Right cardiac atrium (tissue), 5 donors: ENCODE data around the gene STARD3. TPM values are rescaled to one million over a fixed set of nuclear protein-coding genes. Genes with fewer than 3 reads are reported as not detected.
A peak's percentile ranks its signal among the peaks of the same experiment; 100 is the strongest.
"Not testable (repeated sequence)": the region's sequence is repeated elsewhere in the genome, so short reads cannot be mapped to it uniquely, and the experiment has no call there.

Source experiments
- ATAC-seq, 2 donors: fragments of 200-7000 bp; cut with Tn5 transposase; one replicate each; pipeline versions ENCODE4 v1.8.0 to v1.9.1; 2020; ENCODE audit warnings: moderate library complexity in 2 of 2, mild to moderate bottlenecking in 1 of 2
- DNase-seq, 3 donors: peaks; one replicate each; pipeline ENCODE4 v3.0.0-alpha.2; 2020
- H3K27ac ChIP-seq: one replicate; pipeline ENCODE4 v1.5.1; 2013; ENCODE audit warnings: mild to moderate bottlenecking, low read length, control low read depth, moderate library complexity
- H3K27me3 ChIP-seq: one replicate; pipeline ENCODE4 v1.6.1; 2013; ENCODE audit not compliant: control insufficient read depth, insufficient read depth
- H3K4me1 ChIP-seq: one replicate; pipeline ENCODE4 v1.6.1; 2013; ENCODE audit warnings: low read length; ENCODE audit not compliant: control insufficient read depth, insufficient read depth
- H3K4me3 ChIP-seq: one replicate; pipeline ENCODE4 v1.5.1; 2013; ENCODE audit warnings: low read length, control low read depth
- H3K9me3 ChIP-seq: one replicate; pipeline ENCODE4 v1.6.1; 2013; ENCODE audit warnings: low read length; ENCODE audit not compliant: control insufficient read depth
- WGBS: extraction: QIAGEN DNeasy Blood & Tissue Kit; methylation state at CpG from one replicate; pipeline ENCODE4 v1.1.7; 2013; 5-methylcytosine and 5-hydroxymethylcytosine counted together
- intact Hi-C, 4 donors: fragments of 100-400 bp; cut with DNase I; formaldehyde crosslinking; loops; one replicate each; pipeline versions ENCODE4 v1.11.0 to v1.14.0; 2022 to 2023
- long read RNA-seq, 4 donors: library from polyadenylated mRNA; unstranded; transcript quantifications; one replicate each; pipeline ENCODE4 v2.0.0, GENCODE V29; 2020 to 2021
- polyA plus RNA-seq: library from polyadenylated mRNA; stranded (reverse); fragments of 200-250 nt; gene quantifications from one replicate; pipeline ENCODE4 v1.2.3, GENCODE V29; 2013
- total RNA-seq, 4 donors: library from RNA; stranded (reverse); fragmentation: NEBNext Ultra II Directional; extraction: Animal tissue kit (Norgen Biotek cat#: 25700); gene quantifications; one replicate each; pipeline ENCODE4 v1.2.1, GENCODE V29; 2021
- donor health status: healthy with polysubstance abuse.
- donor health status: DM: no; HTN: yes; CAD: no.
- donor health status: DM: no; HTN: no; CAD: no.
- donor health status: DM: no; HTN: yes; CAD: no; lungs with severe emphysema.
- donor health status: DM: yes; HTN: yes; CAD: no.

Gene STARD3
- total RNA-seq (10 to 100 TPM; 19.2 to 26.2 (median 22.9) TPM), polyA plus RNA-seq (22.7 TPM)
- long read RNA-seq, donor 1, transcript STARD3-201 (15 exons, 2,132 nt), result major isoform, 40 of 86 reads
- long read RNA-seq, donor 1, partial matches to known transcripts, result 18 of 86 reads
- long read RNA-seq, donor 1, other reads (novel, unspliced or antisense), result 28 of 86 reads
- long read RNA-seq, donor 2, transcript STARD3-201 (15 exons, 2,132 nt), result major isoform, 12 of 21 reads
- long read RNA-seq, donor 2, partial matches to known transcripts, result 0 of 21 reads
- long read RNA-seq, donor 2, other reads (novel, unspliced or antisense), result 8 of 21 reads
- long read RNA-seq, donor 3, transcript STARD3-201 (15 exons, 2,132 nt), result major isoform, 135 of 222 reads
- long read RNA-seq, donor 3, transcript STARD3-202 (14 exons, 1,949 nt), result minor isoform, 5 of 222 reads
- long read RNA-seq, donor 3, partial matches to known transcripts, result 34 of 222 reads
- long read RNA-seq, donor 3, other reads (novel, unspliced or antisense), result 47 of 222 reads
- long read RNA-seq, donor 4, transcript STARD3-201 (15 exons, 2,132 nt), result major isoform, 15 of 25 reads
- long read RNA-seq, donor 4, partial matches to known transcripts, result 4 of 25 reads
- long read RNA-seq, donor 4, other reads (novel, unspliced or antisense), result 6 of 25 reads

- peaks cover 16% of the 10 kb centered on the region for H3K4me1 ChIP-seq
- ATAC-seq, result peak; percentile 94 to 96
- peak within 1 kb of the TSS; percentile 70 for H3K4me3 ChIP-seq
- intact Hi-C loops, result no loop called here
- H3K9me3 ChIP-seq, result no peaks in the 10 kb centered on the region
- H3K27ac ChIP-seq, result peak within 1 kb of the TSS; percentile 80
- DNase-seq, result peak; percentile 94 to 97 (median 97)
- under 1% methylated on average over 69 of the region's 69 CpGs for WGBS
- no peaks in the 10 kb centered on the region for H3K27me3 ChIP-seq
These were observed at the start of gene STARD3 for GRCh38 chr17:39636927-39637736. TSS of gene STARD3 (plus strand) at chr17:39637144. CDS start at chr17:39653532, 16,388 bp downstream.

GRCh38 chr17:39590180-39590579 lies 46.8 kb upstream of the STARD3 start:
- H3K27me3 ChIP-seq, H3K9me3 ChIP-seq, H3K27ac ChIP-seq, H3K4me3 ChIP-seq, intact Hi-C loops, DNase-seq, H3K4me1 ChIP-seq, ATAC-seq: not testable (repeated sequence)
- 59% methylated on average over 2 of the region's 2 CpGs for WGBS

- intact Hi-C loops, result no loop called here
- 4% methylated on average over 22 of the region's 22 CpGs for WGBS
- Histone ChIP-seq H3K9me3 (no peaks in the 10 kb centered on the region), H3K27ac (no peak overlapping the region), H3K27me3 (no peaks in the 10 kb centered on the region), H3K4me1 (no peaks in the 10 kb centered on the region), H3K4me3 (no peak overlapping the region)
- DNase-seq (no peak), ATAC-seq (peak; percentile 25 to 58)
These were observed 44.7 kb upstream of the STARD3 start for GRCh38 chr17:39591958-39592954.

- Histone ChIP-seq H3K4me3 (no peak overlapping the region), H3K27me3 (no peaks in the 10 kb centered on the region), H3K27ac (no peak overlapping the region), H3K4me1 (no peaks in the 10 kb centered on the region), H3K9me3 (no peaks in the 10 kb centered on the region)
- no peak for DNase-seq
- no peak for ATAC-seq
- WGBS, result 93% methylated on average over 2 of the region's 2 CpGs
- intact Hi-C loops, result no loop called here
These were observed 43.6 kb upstream of the STARD3 start for GRCh38 chr17:39593371-39593770.

GRCh38 chr17:39595294-39595693 lies 41.6 kb upstream of the STARD3 start:
- H3K27me3 ChIP-seq, result no peaks in the 10 kb centered on the region

GRCh38 chr17:39595928-39596510 lies 40.9 kb upstream of the STARD3 start:
- DNase-seq, result no peak
- Histone ChIP-seq H3K27ac (no peak overlapping the region), H3K4me1 (no peaks in the 10 kb centered on the region), H3K9me3 (no peaks in the 10 kb centered on the region), H3K4me3 (no peak overlapping the region), H3K27me3 (no peaks in the 10 kb centered on the region)
- 14% methylated on average over 11 of the region's 11 CpGs for WGBS
- intact Hi-C loops, result no loop called here
- ATAC-seq, result no peak

More at GRCh38 chr17:39595294-39595693, 41.6 kb upstream of the STARD3 start:
- H3K27ac ChIP-seq, result no peak overlapping the region
- H3K4me1 ChIP-seq, result no peaks in the 10 kb centered on the region
- ATAC-seq (no peak), DNase-seq (no peak)
- 18% methylated on average over 4 of the region's 4 CpGs for WGBS
- H3K9me3 ChIP-seq, result no peaks in the 10 kb centered on the region
- intact Hi-C loops, result no loop called here
- no peak overlapping the region for H3K4me3 ChIP-seq

GRCh38 chr17:39596543-39597267 lies 40.2 kb upstream of the STARD3 start:
- WGBS, result 3% methylated on average over 47 of the region's 47 CpGs
- ATAC-seq, result no peak

GRCh38 chr17:39597372-39598046 lies 39.4 kb upstream of the STARD3 start:
- Histone ChIP-seq H3K27me3 (no peaks in the 10 kb centered on the region), H3K27ac (no peak overlapping the region), H3K4me1 (no peaks in the 10 kb centered on the region), H3K4me3 (no peak overlapping the region), H3K9me3 (no peaks in the 10 kb centered on the region)
- ATAC-seq (no peak), DNase-seq (no peak)
- intact Hi-C loops, result no loop called here
- 7% methylated on average over 22 of the region's 22 CpGs for WGBS

More at GRCh38 chr17:39596543-39597267, 40.2 kb upstream of the STARD3 start:
- Histone ChIP-seq H3K9me3 (no peaks in the 10 kb centered on the region), H3K27ac (no peak overlapping the region), H3K4me3 (no peak overlapping the region), H3K27me3 (no peaks in the 10 kb centered on the region), H3K4me1 (no peaks in the 10 kb centered on the region)
- intact Hi-C loops, result no loop called here
- DNase-seq, result no peak

- ATAC-seq, result no peak
- H3K4me1 ChIP-seq, result no peaks in the 10 kb centered on the region
- no peaks in the 10 kb centered on the region for H3K27me3 ChIP-seq
- 10% methylated on average over 13 of the region's 13 CpGs for WGBS
- no peak for DNase-seq
- H3K9me3 ChIP-seq, result no peaks in the 10 kb centered on the region
- H3K4me3 ChIP-seq, result no peak overlapping the region
- intact Hi-C loops, result no loop called here
- no peak overlapping the region for H3K27ac ChIP-seq
These were observed 38.9 kb upstream of the STARD3 start for GRCh38 chr17:39598047-39598481.
